Activated CD8-positive, alpha-beta memory T cell treated with anti-CD3 and anti-CD28 coated beads, Interleukin-2, amount 10 ng/mL, durations not matched to agents 7 days and 5 days (primary cell): ENCODE results near the gene CA4. TPM values are rescaled to one million over a fixed set of nuclear protein-coding genes. Genes with fewer than 3 reads are reported as not detected.
A peak's percentile ranks its signal among the peaks of the same experiment; 100 is the strongest.

ENCODE experiments used
- ATAC-seq: fragments of 150-1000 bp; cut with Tn5 transposase; one replicate; pipeline ENCODE4 v1.10.0; 2021; ENCODE audit warnings: moderate library complexity
- CTCF ChIA-PET: fragments of 350-600 bp; sonication (Branson Sonifier 250); formaldehyde crosslinking; loops from one replicate; lab custom pipeline; 2021; ENCODE audit warnings: antibody characterized with exemption; lab: Charles Lee
- DNase-seq: peaks from one replicate; pipeline ENCODE4 v3.0.0-alpha.2; 2020
- H3K27ac Mint-ChIP-seq: one replicate; pipeline ENCODE4 v1.8.0; 2021; ENCODE audit warnings: mild to moderate bottlenecking, mixed read lengths
- H3K27me3 Mint-ChIP-seq: one replicate; pipeline ENCODE4 v1.8.0; 2021; ENCODE audit warnings: mixed read lengths
- H3K36me3 Mint-ChIP-seq: one replicate; pipeline ENCODE4 v1.8.0; 2021; ENCODE audit warnings: mild to moderate bottlenecking, mixed read lengths
- H3K4me1 Mint-ChIP-seq: one replicate; pipeline ENCODE4 v1.8.0; 2021; ENCODE audit warnings: mixed read lengths
- H3K4me3 Mint-ChIP-seq: one replicate; pipeline ENCODE4 v1.8.0; 2021; ENCODE audit warnings: mild to moderate bottlenecking, moderate library complexity, mixed read lengths
- H3K9me3 Mint-ChIP-seq: one replicate; pipeline ENCODE4 v1.8.0; 2022; ENCODE audit warnings: low read depth, mixed read lengths
- total RNA-seq, 2 experiments: library from RNA; stranded (reverse); gene quantifications; one replicate each; pipeline ENCODE4 v1.2.3, GENCODE V29; 2021

CA4 gene
- total RNA-seq, 2 experiments from 2014 or later = not detected

GRCh38 chr17:60137731-60138130 lies 12.0 kb upstream of the CA4 start:
- DNase-seq = no peak
- no peak for ATAC-seq
- Mint-ChIP-seq H3K4me1 (peaks cover 38% of the 10 kb centered on the region), H3K4me3 (no peak overlapping the region), H3K9me3 (no peaks in the 10 kb centered on the region), H3K36me3 (peaks cover 1% of the 10 kb centered on the region), H3K27me3 (peaks cover 59% of the 10 kb centered on the region), H3K27ac (no peak overlapping the region)
- CTCF ChIA-PET = interaction anchor here (0.5 to 1.8 kb wide), 2 partner anchors 89 to 283 kb away, joined by 3 to 7 read pairs; no protein-coding TSS in a partner anchor

GRCh38 chr17:60138769-60139437 lies 10.9 kb upstream of the CA4 start:
- DNase-seq = no peak
- H3K36me3 Mint-ChIP-seq = no peaks in the 10 kb centered on the region
- no peak overlapping the region for H3K4me3 Mint-ChIP-seq
- peaks cover 71% of the 10 kb centered on the region for H3K27me3 Mint-ChIP-seq
- no peaks in the 10 kb centered on the region for H3K9me3 Mint-ChIP-seq
- H3K27ac Mint-ChIP-seq = no peak overlapping the region
- no peak for ATAC-seq
- CTCF ChIA-PET = interaction anchor here (0.7 to 0.8 kb wide), 2 partner anchors 10 to 15 kb away, joined by 3 read pairs; no protein-coding TSS in a partner anchor
- H3K4me1 Mint-ChIP-seq = peaks cover 46% of the 10 kb centered on the region

GRCh38 chr17:60139438-60140285 lies 10.1 kb upstream of the CA4 start:
- ATAC-seq (peak; percentile 35), DNase-seq (peak; percentile 75)
- Mint-ChIP-seq H3K4me3 (no peak overlapping the region), H3K27me3 (peaks cover 79% of the 10 kb centered on the region), H3K36me3 (no peaks in the 10 kb centered on the region), H3K27ac (no peak overlapping the region), H3K4me1 (peaks cover 42% of the 10 kb centered on the region), H3K9me3 (no peaks in the 10 kb centered on the region)
- CTCF ChIA-PET = interaction anchor here (0.6 to 1.9 kb wide), 10 partner anchors 9 to 499 kb away, joined by 3 to 9 read pairs (median 4); no protein-coding TSS in a partner anchor

- Mint-ChIP-seq H3K4me3 (no peak overlapping the region), H3K9me3 (no peaks in the 10 kb centered on the region), H3K4me1 (peaks cover 29% of the 10 kb centered on the region), H3K27ac (no peak overlapping the region), H3K27me3 (peaks cover 91% of the 10 kb centered on the region), H3K36me3 (no peaks in the 10 kb centered on the region)
- CTCF ChIA-PET = interaction anchor here (0.6 to 2.2 kb wide), 19 partner anchors 10 to 497 kb away, joined by 3 to 9 read pairs (median 4); partner anchors contain the start of gene USP32
- DNase-seq = no peak
- ATAC-seq = no peak
These were observed 8.4 kb upstream of the CA4 start for GRCh38 chr17:60141111-60142018.

- Mint-ChIP-seq H3K4me3 (peak overlapping the region; percentile 5), H3K4me1 (peaks cover 29% of the 10 kb centered on the region), H3K9me3 (no peaks in the 10 kb centered on the region), H3K36me3 (no peaks in the 10 kb centered on the region), H3K27ac (no peak overlapping the region), H3K27me3 (peaks cover 96% of the 10 kb centered on the region)
- DNase-seq = peak; percentile 90
- peak; percentile 81 for ATAC-seq
- CTCF ChIA-PET = interaction anchor here (1.1 to 1.7 kb wide), 6 partner anchors 8 to 494 kb away, joined by 3 to 9 read pairs (median 6); no protein-coding TSS in a partner anchor
These were observed 6.8 kb upstream of the CA4 start for GRCh38 chr17:60142872-60143499.

GRCh38 chr17:60145006-60145935 lies 4.5 kb upstream of the CA4 start:
- DNase-seq = no peak
- Mint-ChIP-seq H3K9me3 (no peaks in the 10 kb centered on the region), H3K36me3 (no peaks in the 10 kb centered on the region), H3K4me3 (no peak overlapping the region), H3K27me3 (peaks cover 93% of the 10 kb centered on the region), H3K27ac (no peak overlapping the region), H3K4me1 (peaks cover 33% of the 10 kb centered on the region)
- no peak for ATAC-seq
- CTCF ChIA-PET = no interaction called here

GRCh38 chr17:60146206-60146605 lies 3.6 kb upstream of the CA4 start:
- Mint-ChIP-seq H3K36me3 (peaks cover 1% of the 10 kb centered on the region), H3K27me3 (peaks cover 93% of the 10 kb centered on the region), H3K9me3 (no peaks in the 10 kb centered on the region), H3K4me1 (peaks cover 34% of the 10 kb centered on the region), H3K27ac (no peak overlapping the region), H3K4me3 (no peak overlapping the region)
- ATAC-seq = no peak
- CTCF ChIA-PET = interaction anchor here (1.0 kb wide), 1 partner anchor 82 kb away, joined by 3 read pairs; no protein-coding TSS in a partner anchor
- no peak for DNase-seq

DNA sequence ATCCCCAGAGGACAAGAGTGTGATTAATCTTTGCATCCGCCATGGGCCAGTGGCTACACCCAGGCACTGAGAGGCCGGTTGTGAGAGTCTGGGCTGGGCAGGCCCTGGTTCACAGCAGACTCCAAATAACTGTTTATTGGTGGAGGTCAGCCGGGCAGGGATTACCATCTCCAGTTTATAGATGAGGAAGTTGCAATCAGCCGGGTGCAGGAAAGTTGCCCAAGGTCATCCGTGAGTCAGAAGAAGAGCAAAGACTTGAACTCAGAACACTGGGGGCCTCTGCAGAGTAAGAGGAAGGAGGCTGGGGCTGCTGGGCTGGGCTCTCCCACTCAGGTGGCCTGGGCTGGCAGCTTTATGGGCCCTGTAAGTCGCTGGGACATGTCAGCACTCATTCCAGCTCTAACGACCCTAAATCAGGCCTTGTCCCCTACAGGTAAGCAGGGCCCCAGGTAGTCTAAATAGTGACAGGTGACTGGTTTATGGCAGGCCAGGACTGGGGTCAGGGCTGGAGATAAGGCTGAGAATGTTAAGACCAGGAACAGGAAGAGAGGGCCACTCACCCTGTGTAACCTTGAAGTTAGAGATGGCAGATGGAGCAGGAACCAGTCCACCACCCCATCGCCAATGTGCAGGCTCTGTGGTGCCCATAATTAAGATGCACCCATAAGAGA lies 2.1 kb upstream of the CA4 start:
- Mint-ChIP-seq H3K27me3 (peaks cover 91% of the 10 kb centered on the region), H3K9me3 (no peaks in the 10 kb centered on the region), H3K36me3 (peaks cover 1% of the 10 kb centered on the region), H3K4me1 (peaks cover 31% of the 10 kb centered on the region), H3K4me3 (no peak overlapping the region), H3K27ac (no peak overlapping the region)
- ATAC-seq (no peak), DNase-seq (no peak)
- CTCF ChIA-PET = no interaction called here

DNA sequence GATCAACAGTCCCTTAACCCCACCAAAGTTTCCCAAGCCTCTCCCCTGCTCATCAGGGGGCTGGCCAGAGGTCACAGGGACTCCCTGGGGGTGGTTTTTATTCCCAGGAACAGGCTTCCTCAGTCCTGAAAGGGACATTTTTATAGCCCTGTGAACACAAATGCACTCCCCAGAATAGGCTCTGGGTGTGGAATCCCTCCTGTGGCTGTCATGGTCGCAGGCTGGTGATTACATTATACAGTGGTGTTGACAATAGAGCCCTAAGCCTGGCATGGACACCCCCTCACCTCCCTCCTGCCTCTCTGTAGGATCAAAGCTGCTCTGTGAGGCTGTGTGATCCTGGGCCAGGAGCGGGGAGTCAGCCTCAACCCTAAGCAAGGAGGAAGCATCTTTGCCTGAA lies 1.4 kb upstream of the CA4 start:
- Mint-ChIP-seq H3K27me3 (peaks cover 87% of the 10 kb centered on the region), H3K9me3 (no peaks in the 10 kb centered on the region), H3K4me3 (no peak overlapping the region), H3K27ac (no peak overlapping the region), H3K4me1 (peaks cover 24% of the 10 kb centered on the region), H3K36me3 (peaks cover 1% of the 10 kb centered on the region)
- CTCF ChIA-PET = interaction anchor here (0.7 to 1.2 kb wide), 4 partner anchors 9 to 17 kb away, joined by 3 read pairs; no protein-coding TSS in a partner anchor
- DNase-seq (no peak), ATAC-seq (no peak)

- peaks cover 18% of the 10 kb centered on the region for H3K4me1 Mint-ChIP-seq
- ATAC-seq (peak; percentile 71), DNase-seq (peak; percentile 48)
- H3K27me3 Mint-ChIP-seq = peaks cover 73% of the 10 kb centered on the region
- no peak overlapping the region for H3K4me3 Mint-ChIP-seq
- H3K27ac Mint-ChIP-seq = no peak overlapping the region
- CTCF ChIA-PET = interaction anchor here (0.5 to 1.6 kb wide), 6 partner anchors 9 to 1485 kb away, joined by 3 to 9 read pairs (median 4); no protein-coding TSS in a partner anchor
- peaks cover 1% of the 10 kb centered on the region for H3K36me3 Mint-ChIP-seq
- H3K9me3 Mint-ChIP-seq = no peaks in the 10 kb centered on the region
These were observed 1.6 kb downstream of the CA4 start for GRCh38 chr17:60151355-60151754.
